ENCODE results near the gene OR52N1. TPM values are rescaled to one million over a fixed set of nuclear protein-coding genes. Genes with fewer than 3 reads are reported as not detected.
A peak's percentile ranks its signal among the peaks of the same experiment; 100 is the strongest.

The OR52N1 gene
- total and polyA plus RNA-seq, 9 of the 15 experiments (the other 6 are each of a cell fraction or from before 2014, with no cell fraction given) = not detected

DNA sequence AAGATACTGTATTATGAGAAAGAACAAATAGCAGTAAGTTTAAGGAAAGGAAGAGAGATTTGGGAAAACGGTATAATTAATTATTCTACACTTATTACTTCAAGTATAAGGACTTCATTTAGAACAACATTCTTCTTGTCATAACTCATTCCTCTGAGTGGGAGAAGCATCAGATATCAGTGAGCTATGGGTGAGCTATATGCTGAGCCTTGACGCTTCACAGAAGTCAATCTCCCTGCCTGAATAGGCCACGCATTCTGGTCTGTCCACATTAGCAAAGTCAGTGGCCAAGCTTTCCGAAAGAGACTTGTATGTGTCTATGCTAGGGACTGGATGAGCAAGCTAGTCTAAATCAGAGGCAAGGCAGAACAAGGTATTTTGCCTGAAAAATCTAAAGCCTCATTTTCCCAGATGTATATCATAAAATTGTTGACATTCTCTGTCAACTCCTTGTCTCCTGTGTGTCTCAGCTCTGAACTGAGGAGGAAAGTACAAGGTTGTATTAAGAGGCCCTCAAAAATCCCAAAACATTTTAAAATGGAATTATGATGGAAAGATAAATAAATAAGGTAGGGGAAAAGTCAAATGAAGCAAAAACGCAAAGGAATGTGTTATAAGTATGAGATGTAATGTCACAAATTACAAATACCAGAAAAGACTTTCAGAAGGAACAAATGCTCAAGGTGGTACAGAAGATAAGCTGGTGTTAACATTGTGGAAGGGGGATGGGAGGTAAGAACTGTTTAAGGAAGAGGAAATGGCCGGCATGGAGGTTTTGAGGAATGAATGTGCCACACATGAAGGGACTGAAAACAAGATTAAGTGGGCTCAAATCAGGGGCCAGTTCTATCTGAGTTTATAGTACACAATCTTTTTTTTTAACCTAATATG is 19.1 kb upstream of the OR52N1 start (continued):
- TF ChIP-seq, protein P1, sequence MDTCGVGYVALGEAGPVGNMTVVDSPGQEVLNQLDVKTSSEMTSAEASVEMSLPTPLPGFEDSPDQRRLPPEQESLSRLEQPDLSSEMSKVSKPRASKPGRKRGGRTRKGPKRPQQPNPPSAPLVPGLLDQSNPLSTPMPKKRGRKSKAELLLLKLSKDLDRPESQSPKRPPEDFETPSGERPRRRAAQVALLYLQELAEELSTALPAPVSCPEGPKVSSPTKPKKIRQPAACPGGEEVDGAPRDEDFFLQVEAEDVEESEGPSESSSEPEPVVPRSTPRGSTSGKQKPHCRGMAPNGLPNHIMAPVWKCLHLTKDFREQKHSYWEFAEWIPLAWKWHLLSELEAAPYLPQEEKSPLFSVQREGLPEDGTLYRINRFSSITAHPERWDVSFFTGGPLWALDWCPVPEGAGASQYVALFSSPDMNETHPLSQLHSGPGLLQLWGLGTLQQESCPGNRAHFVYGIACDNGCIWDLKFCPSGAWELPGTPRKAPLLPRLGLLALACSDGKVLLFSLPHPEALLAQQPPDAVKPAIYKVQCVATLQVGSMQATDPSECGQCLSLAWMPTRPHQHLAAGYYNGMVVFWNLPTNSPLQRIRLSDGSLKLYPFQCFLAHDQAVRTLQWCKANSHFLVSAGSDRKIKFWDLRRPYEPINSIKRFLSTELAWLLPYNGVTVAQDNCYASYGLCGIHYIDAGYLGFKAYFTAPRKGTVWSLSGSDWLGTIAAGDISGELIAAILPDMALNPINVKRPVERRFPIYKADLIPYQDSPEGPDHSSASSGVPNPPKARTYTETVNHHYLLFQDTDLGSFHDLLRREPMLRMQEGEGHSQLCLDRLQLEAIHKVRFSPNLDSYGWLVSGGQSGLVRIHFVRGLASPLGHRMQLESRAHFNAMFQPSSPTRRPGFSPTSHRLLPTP (IDR thresholded peaks at IDR 0.05; ENCODE audit: borderline replicate concordance, extremely low read depth, insufficient read length) = no peak
- TF ChIP-seq NCOA1 (IDR thresholded peaks at IDR 0.05; ENCODE audit: low read depth) (0 out of 2 replicates have a peak, but pooled peaks have one; percentile 40), NCOA6 (IDR thresholded peaks at IDR 0.05) (no peak), HNRNPLL (IDR thresholded peaks at IDR 0.05; ENCODE audit: low read depth, low read length, poor library complexity, severe bottlenecking) (no peak), U2AF1 (optimal IDR thresholded peaks at IDR 0.05; ENCODE audit: low read depth, low read length) (no peak), DACH1 (IDR thresholded peaks at IDR 0.05; ENCODE audit: partially characterized antibody) (no peak), SRSF7 (optimal IDR thresholded peaks at IDR 0.05; ENCODE audit: low read depth, low read length) (no peak), SRSF1 (IDR thresholded peaks at IDR 0.05; ENCODE audit: low read depth, low read length) (no peak), PKNOX1 (IDR thresholded peaks at IDR 0.05) (peak; percentile 64), ZNF408 (CRISPR knock-in tag; IDR thresholded peaks at IDR 0.05; ENCODE audit: low read depth) (no peak), NFRKB (IDR thresholded peaks at IDR 0.05; ENCODE audit: low read depth) (peak; percentile 81), NEUROD1 (IDR thresholded peaks at IDR 0.05; ENCODE audit: borderline replicate concordance, low read depth, low read length, partially characterized antibody) (no peak), GATA2 (CRISPR knock-in tag; IDR thresholded peaks at IDR 0.05) (peak; percentile 56), HMG20A (CRISPR knock-in tag; conservative IDR thresholded peaks at IDR 0.05) (no peak), NCOR1 (IDR thresholded peaks at IDR 0.05) (peak; percentile 77), PHB2 (IDR thresholded peaks at IDR 0.05; ENCODE audit: low read depth) (peak; percentile 62; the same call in 1 of the 2 replicates)
- TF ChIP-seq, protein P2, sequence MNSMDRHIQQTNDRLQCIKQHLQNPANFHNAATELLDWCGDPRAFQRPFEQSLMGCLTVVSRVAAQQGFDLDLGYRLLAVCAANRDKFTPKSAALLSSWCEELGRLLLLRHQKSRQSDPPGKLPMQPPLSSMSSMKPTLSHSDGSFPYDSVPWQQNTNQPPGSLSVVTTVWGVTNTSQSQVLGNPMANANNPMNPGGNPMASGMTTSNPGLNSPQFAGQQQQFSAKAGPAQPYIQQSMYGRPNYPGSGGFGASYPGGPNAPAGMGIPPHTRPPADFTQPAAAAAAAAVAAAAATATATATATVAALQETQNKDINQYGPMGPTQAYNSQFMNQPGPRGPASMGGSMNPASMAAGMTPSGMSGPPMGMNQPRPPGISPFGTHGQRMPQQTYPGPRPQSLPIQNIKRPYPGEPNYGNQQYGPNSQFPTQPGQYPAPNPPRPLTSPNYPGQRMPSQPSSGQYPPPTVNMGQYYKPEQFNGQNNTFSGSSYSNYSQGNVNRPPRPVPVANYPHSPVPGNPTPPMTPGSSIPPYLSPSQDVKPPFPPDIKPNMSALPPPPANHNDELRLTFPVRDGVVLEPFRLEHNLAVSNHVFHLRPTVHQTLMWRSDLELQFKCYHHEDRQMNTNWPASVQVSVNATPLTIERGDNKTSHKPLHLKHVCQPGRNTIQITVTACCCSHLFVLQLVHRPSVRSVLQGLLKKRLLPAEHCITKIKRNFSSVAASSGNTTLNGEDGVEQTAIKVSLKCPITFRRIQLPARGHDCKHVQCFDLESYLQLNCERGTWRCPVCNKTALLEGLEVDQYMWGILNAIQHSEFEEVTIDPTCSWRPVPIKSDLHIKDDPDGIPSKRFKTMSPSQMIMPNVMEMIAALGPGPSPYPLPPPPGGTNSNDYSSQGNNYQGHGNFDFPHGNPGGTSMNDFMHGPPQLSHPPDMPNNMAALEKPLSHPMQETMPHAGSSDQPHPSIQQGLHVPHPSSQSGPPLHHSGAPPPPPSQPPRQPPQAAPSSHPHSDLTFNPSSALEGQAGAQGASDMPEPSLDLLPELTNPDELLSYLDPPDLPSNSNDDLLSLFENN (IDR thresholded peaks at IDR 0.05; ENCODE audit: low read depth in 2 of 2, low read length in 2 of 2) = 0 out of 4 replicates have a peak, but pooled peaks of 1 of the 2 experiments have one; percentile 49
- TF ChIP-seq, protein P3, sequence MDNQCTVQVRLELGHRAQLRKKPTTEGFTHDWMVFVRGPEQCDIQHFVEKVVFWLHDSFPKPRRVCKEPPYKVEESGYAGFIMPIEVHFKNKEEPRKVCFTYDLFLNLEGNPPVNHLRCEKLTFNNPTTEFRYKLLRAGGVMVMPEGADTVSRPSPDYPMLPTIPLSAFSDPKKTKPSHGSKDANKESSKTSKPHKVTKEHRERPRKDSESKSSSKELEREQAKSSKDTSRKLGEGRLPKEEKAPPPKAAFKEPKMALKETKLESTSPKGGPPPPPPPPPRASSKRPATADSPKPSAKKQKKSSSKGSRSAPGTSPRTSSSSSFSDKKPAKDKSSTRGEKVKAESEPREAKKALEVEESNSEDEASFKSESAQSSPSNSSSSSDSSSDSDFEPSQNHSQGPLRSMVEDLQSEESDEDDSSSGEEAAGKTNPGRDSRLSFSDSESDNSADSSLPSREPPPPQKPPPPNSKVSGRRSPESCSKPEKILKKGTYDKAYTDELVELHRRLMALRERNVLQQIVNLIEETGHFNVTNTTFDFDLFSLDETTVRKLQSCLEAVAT (IDR thresholded peaks at IDR 0.05) = peak in 1 of 2 experiments; percentile 32; a peak in 1 of 4 replicates
